GM21515 (cell line): ENCODE data around the gene PHPT1.
"Not testable (repeated sequence)": the region's sequence is repeated elsewhere in the genome, so short reads cannot be mapped to it uniquely, and the experiment has no call there.

Experiments
- ATAC-seq: cut with Tn5 transposase; IDR thresholded peaks from one replicate; pipeline ENCODE4 v1.9.1; 2021; ENCODE audit not compliant: unreplicated experiment

The PHPT1 gene

GRCh38 chr9:136849038-136849959 lies at the start of gene PHPT1:
Gene PHPT1, plus strand, starts transcription at chr9:136849409. Its CDS starts 22 bp downstream, at chr9:136849431.
- peak; percentile 73 for ATAC-seq

- no peak for ATAC-seq
Observed at GRCh38 chr9:136799854-136800657, 49.2 kb upstream of the PHPT1 start.

- ATAC-seq: no peak
Observed at GRCh38 chr9:136802321-136802720, 46.9 kb upstream of the PHPT1 start.

- not testable (repeated sequence) for ATAC-seq
Observed at GRCh38 chr9:136803009-136803550, 46.1 kb upstream of the PHPT1 start.

GRCh38 chr9:136803551-136804508 lies 45.4 kb upstream of the PHPT1 start:
- no peak for ATAC-seq

- no peak for ATAC-seq
Observed at GRCh38 chr9:136804509-136805206, 44.6 kb upstream of the PHPT1 start.

- ATAC-seq: no peak
Observed at GRCh38 chr9:136805207-136805740, 43.9 kb upstream of the PHPT1 start.

- no peak for ATAC-seq
Observed at GRCh38 chr9:136806067-136806466, 43.1 kb upstream of the PHPT1 start.

- no peak for ATAC-seq
Observed at GRCh38 chr9:136806631-136807201, 42.5 kb upstream of the PHPT1 start.

GRCh38 chr9:136807281-136808074 lies 41.7 kb upstream of the PHPT1 start, which contains the start of gene RABL6:
Gene RABL6, plus strand, starts transcription at chr9:136807948. Its CDS starts 249 bp downstream, at chr9:136808197.
- ATAC-seq: peak; percentile 69

- peak; percentile 28 for ATAC-seq
Observed at GRCh38 chr9:136808075-136808805, 41.0 kb upstream of the PHPT1 start.

GRCh38 chr9:136808806-136809158 lies 40.4 kb upstream of the PHPT1 start:
- no peak for ATAC-seq

- ATAC-seq: no peak
Observed at GRCh38 chr9:136814725-136815421, 34.3 kb upstream of the PHPT1 start.

- ATAC-seq: no peak
Observed at GRCh38 chr9:136815422-136815782, 33.8 kb upstream of the PHPT1 start.

GRCh38 chr9:136820971-136821825 lies 28.0 kb upstream of the PHPT1 start:
- ATAC-seq: no peak

GRCh38 chr9:136821826-136822544 lies 27.2 kb upstream of the PHPT1 start:
- no peak for ATAC-seq
